ENCODE measurements around the gene AVPR2.

Gene AVPR2

GRCh38 chrX:153903991-153904957 lies at the start of gene AVPR2:
AVPR2 (plus strand) TSS chrX:153904673; CDS start chrX:153905146, 473 bp downstream.
- no peak for DNase-seq

GRCh38 chrX:153854702-153855101 lies 49.8 kb upstream of the AVPR2 start:
- no peak for DNase-seq

GRCh38 chrX:153857348-153857903 lies 47.0 kb upstream of the AVPR2 start:
- DNase-seq = no peak

- DNase-seq = no peak
These were observed 43.3 kb upstream of the AVPR2 start for GRCh38 chrX:153861151-153861550.

GRCh38 chrX:153861733-153862310 lies 42.7 kb upstream of the AVPR2 start:
- no peak for DNase-seq

GRCh38 chrX:153862369-153863250 lies 41.9 kb upstream of the AVPR2 start:
- no peak for DNase-seq

GRCh38 chrX:153863251-153863991 lies 41.1 kb upstream of the AVPR2 start:
- DNase-seq = no peak

- no peak for DNase-seq
These were observed 40.4 kb upstream of the AVPR2 start for GRCh38 chrX:153864101-153864500.

GRCh38 chrX:153864561-153865320 lies 39.7 kb upstream of the AVPR2 start:
- no peak for DNase-seq

GRCh38 chrX:153865321-153865580 lies 39.2 kb upstream of the AVPR2 start:
- no peak for DNase-seq

- no peak for DNase-seq
These were observed 38.8 kb upstream of the AVPR2 start for GRCh38 chrX:153865685-153866084.

GRCh38 chrX:153866302-153867019 lies 38.0 kb upstream of the AVPR2 start:
- DNase-seq = no peak

- DNase-seq = no peak
These were observed 37.3 kb upstream of the AVPR2 start for GRCh38 chrX:153867139-153867538.

- DNase-seq = no peak
These were observed 36.8 kb upstream of the AVPR2 start for GRCh38 chrX:153867671-153868070.

- no peak for DNase-seq
These were observed 35.6 kb upstream of the AVPR2 start for GRCh38 chrX:153868576-153869472.

- no peak for DNase-seq
These were observed 34.8 kb upstream of the AVPR2 start for GRCh38 chrX:153869473-153870287.

GRCh38 chrX:153870288-153870690 lies 34.2 kb upstream of the AVPR2 start:
- no peak for DNase-seq

GRCh38 chrX:153870791-153871360 lies 33.6 kb upstream of the AVPR2 start:
- no peak for DNase-seq

- no peak for DNase-seq
These were observed 33.0 kb upstream of the AVPR2 start for GRCh38 chrX:153871451-153871850.
